NCI-H226 (cell line): Measurements from ENCODE around the gene C16orf95.
"Not testable (repeated sequence)": the region's sequence is repeated elsewhere in the genome, so short reads cannot be mapped to it uniquely, and the experiment has no call there.

Experiments
- DNase-seq: peaks from one replicate; pipeline ENCODE4 v3.0.0-alpha.2; 2015

Gene C16orf95

GRCh38 chr16:87345726-87346424, 28.7 kb upstream of the C16orf95 start:
- DNase-seq: no peak

GRCh38 chr16:87344931-87345631, 27.9 kb upstream of the C16orf95 start:
- no peak for DNase-seq

GRCh38 chr16:87344165-87344930, 27.2 kb upstream of the C16orf95 start:
- no peak for DNase-seq

GRCh38 chr16:87343753-87344050, 26.5 kb upstream of the C16orf95 start:
- DNase-seq: no peak

- no peak for DNase-seq
Observed at GRCh38 chr16:87342978-87343752, 26.0 kb upstream of the C16orf95 start.

- no peak for DNase-seq
Observed at GRCh38 chr16:87342504-87342903, 25.3 kb upstream of the C16orf95 start.

- no peak for DNase-seq
Observed at GRCh38 chr16:87340198-87340597, 23.0 kb upstream of the C16orf95 start.

- not testable (repeated sequence) for DNase-seq
Observed at GRCh38 chr16:87339724-87340105, 22.5 kb upstream of the C16orf95 start.

GRCh38 chr16:87339086-87339723, 22.0 kb upstream of the C16orf95 start:
- DNase-seq: no peak

GRCh38 chr16:87338155-87338765, 21.1 kb upstream of the C16orf95 start:
- DNase-seq: no peak

- no peak for DNase-seq
Observed at GRCh38 chr16:87337262-87337771, 20.1 kb upstream of the C16orf95 start.

- no peak for DNase-seq
Observed at GRCh38 chr16:87336434-87337240, 19.4 kb upstream of the C16orf95 start.

- no peak for DNase-seq
Observed at GRCh38 chr16:87335625-87336433, 18.6 kb upstream of the C16orf95 start.

- DNase-seq: no peak
Observed at GRCh38 chr16:87334651-87335624, 17.7 kb upstream of the C16orf95 start.

- DNase-seq: no peak
Observed at GRCh38 chr16:87333581-87334331, 16.6 kb upstream of the C16orf95 start.

- DNase-seq: no peak
Observed at GRCh38 chr16:87333101-87333500, 15.9 kb upstream of the C16orf95 start.

- DNase-seq: no peak
Observed at GRCh38 chr16:87332150-87332549, 15.0 kb upstream of the C16orf95 start.

- DNase-seq: no peak
Observed at GRCh38 chr16:87331241-87331801, 14.1 kb upstream of the C16orf95 start.
